ENCODE data around the gene EHD1.

EHD1 gene

DNA sequence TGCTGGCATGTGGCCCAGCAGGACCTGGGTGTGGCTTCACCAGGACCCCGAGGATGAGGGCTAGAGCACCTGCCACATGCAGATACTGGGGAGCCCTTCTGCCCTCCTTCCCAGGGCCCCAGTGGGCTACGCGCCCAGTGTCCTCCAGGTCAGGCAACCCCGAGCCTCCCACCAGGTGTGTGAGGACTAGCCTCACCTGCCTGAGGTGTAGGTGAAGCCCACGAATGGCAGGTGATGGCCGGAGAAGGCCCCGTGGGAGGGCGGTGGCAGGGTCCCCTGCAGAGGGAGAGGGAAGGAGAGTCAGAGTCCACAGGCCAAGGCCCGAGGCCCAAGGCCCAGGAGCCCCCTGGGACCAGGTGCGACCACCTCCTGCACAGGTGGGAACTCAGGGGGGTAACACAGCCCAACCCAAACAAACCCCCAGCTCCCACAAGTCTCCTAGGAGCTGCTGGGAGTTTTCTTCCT, 40.5 kb downstream of the EHD1 start:
- Histone ChIP-seq H3K4me2 (ENCODE audit: low read length) (no peak overlapping the region), H3K27me3 (ENCODE audit: control insufficient read depth, low read length) (no peaks in the 10 kb centered on the region), H4K20me1 (ENCODE audit: control insufficient read depth, insufficient read depth, low read depth, low read length) (no peaks in the 10 kb centered on the region), H3K4me3 (ENCODE audit: low read length) (no peak overlapping the region), H3K36me3 (ENCODE audit: control insufficient read depth, low read length) (no peaks in the 10 kb centered on the region), H3K27ac (ENCODE audit: low read depth, low read length) (no peak overlapping the region), H3K4me1 (ENCODE audit: control insufficient read depth, low read length) (no peaks in the 10 kb centered on the region; the same call in 1 of the 2 replicates), H3K79me2 (ENCODE audit: control insufficient read depth, low read length) (no peaks in the 10 kb centered on the region), H3K9me2 (replicated peaks; ENCODE audit: control insufficient read depth, low read length) (no peaks in the 10 kb centered on the region), H3F3A (ENCODE audit: control insufficient read depth, insufficient read depth) (no peaks in the 10 kb centered on the region), H3K9me3 (ENCODE audit: control insufficient read depth, insufficient read depth, low read length) (no peaks in the 10 kb centered on the region)
- TF ChIP-seq, protein P1, sequence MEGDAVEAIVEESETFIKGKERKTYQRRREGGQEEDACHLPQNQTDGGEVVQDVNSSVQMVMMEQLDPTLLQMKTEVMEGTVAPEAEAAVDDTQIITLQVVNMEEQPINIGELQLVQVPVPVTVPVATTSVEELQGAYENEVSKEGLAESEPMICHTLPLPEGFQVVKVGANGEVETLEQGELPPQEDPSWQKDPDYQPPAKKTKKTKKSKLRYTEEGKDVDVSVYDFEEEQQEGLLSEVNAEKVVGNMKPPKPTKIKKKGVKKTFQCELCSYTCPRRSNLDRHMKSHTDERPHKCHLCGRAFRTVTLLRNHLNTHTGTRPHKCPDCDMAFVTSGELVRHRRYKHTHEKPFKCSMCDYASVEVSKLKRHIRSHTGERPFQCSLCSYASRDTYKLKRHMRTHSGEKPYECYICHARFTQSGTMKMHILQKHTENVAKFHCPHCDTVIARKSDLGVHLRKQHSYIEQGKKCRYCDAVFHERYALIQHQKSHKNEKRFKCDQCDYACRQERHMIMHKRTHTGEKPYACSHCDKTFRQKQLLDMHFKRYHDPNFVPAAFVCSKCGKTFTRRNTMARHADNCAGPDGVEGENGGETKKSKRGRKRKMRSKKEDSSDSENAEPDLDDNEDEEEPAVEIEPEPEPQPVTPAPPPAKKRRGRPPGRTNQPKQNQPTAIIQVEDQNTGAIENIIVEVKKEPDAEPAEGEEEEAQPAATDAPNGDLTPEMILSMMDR (IDR thresholded peaks at IDR 0.05; ENCODE audit: low read depth, low read length, poor library complexity, severe bottlenecking): no peak
- TF ChIP-seq EZH2phosphoT487 (IDR thresholded peaks at IDR 0.05; ENCODE audit: borderline replicate concordance, low read length): no peak

DNA sequence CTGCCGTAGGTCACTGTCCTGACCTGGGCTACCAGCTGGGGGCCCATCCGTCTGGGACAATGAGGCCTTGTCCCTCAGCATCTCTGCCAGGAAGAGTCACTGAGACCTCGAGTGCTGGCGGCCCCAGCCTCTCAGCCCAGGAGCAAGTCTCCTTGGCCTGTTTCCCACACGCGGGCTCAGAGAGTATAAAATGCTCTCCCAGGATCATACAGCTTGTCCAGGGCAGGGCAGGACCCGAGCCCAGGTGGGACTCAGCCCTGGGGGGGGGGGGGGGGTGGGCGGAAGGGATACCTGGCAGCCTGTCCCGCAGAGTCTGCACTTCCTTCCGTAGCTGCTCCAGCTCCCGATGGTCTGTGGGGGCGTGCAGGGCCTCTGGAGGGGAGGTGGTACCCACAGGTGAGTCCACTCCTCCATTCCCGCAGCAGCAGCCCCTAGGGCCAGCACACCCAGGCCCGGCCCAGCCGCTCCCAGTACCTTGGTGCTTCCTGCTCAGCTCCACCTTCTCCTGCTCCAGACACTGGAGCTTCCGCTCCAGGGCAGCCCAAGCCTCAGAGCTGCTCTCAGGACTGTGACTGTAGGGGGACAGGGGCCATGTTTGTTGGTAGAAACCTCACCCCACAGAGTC, 41.9 kb downstream of the EHD1 start:
- H3K4me3 ChIP-seq (ENCODE audit: low read length): no peak overlapping the region
- no peak overlapping the region for H3K4me2 ChIP-seq (ENCODE audit: low read length)
- TF ChIP-seq, protein P1 (IDR thresholded peaks at IDR 0.05; ENCODE audit: low read depth, low read length, poor library complexity, severe bottlenecking): no peak
- TF ChIP-seq EZH2phosphoT487 (IDR thresholded peaks at IDR 0.05; ENCODE audit: borderline replicate concordance, low read length): no peak
- no peaks in the 10 kb centered on the region for H3K36me3 ChIP-seq (ENCODE audit: control insufficient read depth, low read length)
- no peaks in the 10 kb centered on the region for H3K79me2 ChIP-seq (ENCODE audit: control insufficient read depth, low read length)
- no peaks in the 10 kb centered on the region; the same call in 1 of the 2 replicates for H3K4me1 ChIP-seq (ENCODE audit: control insufficient read depth, low read length)
- no peaks in the 10 kb centered on the region for H4K20me1 ChIP-seq (ENCODE audit: control insufficient read depth, insufficient read depth, low read depth, low read length)
- H3F3A ChIP-seq (ENCODE audit: control insufficient read depth, insufficient read depth): no peaks in the 10 kb centered on the region
- no peak overlapping the region for H3K27ac ChIP-seq (ENCODE audit: low read depth, low read length)
- H3K9me2 ChIP-seq (replicated peaks; ENCODE audit: control insufficient read depth, low read length): no peaks in the 10 kb centered on the region
- no peaks in the 10 kb centered on the region for H3K27me3 ChIP-seq (ENCODE audit: control insufficient read depth, low read length)
- no peaks in the 10 kb centered on the region for H3K9me3 ChIP-seq (ENCODE audit: control insufficient read depth, insufficient read depth, low read length)

DNA sequence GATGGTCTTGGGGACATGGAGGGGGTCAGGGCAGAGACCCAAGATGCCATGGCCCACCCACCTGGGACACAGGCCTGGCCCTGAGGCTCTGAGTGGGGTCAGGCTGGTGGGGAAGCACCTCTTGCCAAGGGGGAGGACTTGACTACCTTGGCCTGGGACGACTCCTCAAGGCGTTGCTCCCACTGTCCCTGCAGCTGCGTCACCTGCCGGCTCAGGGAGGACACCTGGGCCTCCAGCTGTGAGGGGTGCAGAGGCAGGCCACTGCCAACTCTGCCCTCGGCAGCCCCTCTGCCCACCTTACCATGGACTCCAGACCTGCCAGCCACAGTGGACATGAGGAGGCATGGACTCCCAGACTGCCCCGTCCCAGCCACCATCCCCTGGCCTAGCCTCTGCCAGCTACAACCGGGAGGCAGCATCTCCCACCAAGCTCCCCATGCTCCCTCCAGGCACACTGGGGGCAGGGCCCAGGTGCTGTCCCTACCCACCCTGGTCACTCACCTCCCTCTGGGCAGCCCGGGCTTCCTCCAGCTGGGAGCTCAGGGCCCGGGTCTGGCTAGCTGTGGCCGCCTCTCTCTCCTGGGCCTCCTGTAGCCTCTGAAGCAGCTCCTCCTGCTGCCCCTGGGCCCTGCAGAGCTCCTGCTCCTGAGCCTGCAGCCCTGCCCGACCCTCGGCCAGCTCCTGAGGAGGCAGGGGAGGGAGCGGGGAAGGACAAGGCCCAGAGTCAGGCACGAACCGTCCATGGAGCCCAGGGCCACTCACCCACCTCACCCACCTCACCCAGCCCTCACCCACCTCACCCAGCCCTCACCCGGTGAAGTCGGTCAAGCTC, 42.6 kb downstream of the EHD1 start:
- Histone ChIP-seq H3K4me2 (ENCODE audit: low read length) (no peak overlapping the region), H3K27ac (ENCODE audit: low read depth, low read length) (no peak overlapping the region), H3K27me3 (ENCODE audit: control insufficient read depth, low read length) (no peaks in the 10 kb centered on the region), H3K4me1 (ENCODE audit: control insufficient read depth, low read length) (no peaks in the 10 kb centered on the region; the same call in 1 of the 2 replicates), H4K20me1 (ENCODE audit: control insufficient read depth, insufficient read depth, low read depth, low read length) (no peaks in the 10 kb centered on the region), H3K79me2 (ENCODE audit: control insufficient read depth, low read length) (no peaks in the 10 kb centered on the region), H3K36me3 (ENCODE audit: control insufficient read depth, low read length) (no peaks in the 10 kb centered on the region), H3K9me2 (replicated peaks; ENCODE audit: control insufficient read depth, low read length) (no peaks in the 10 kb centered on the region), H3K9me3 (ENCODE audit: control insufficient read depth, insufficient read depth, low read length) (no peaks in the 10 kb centered on the region), H3F3A (ENCODE audit: control insufficient read depth, insufficient read depth) (no peaks in the 10 kb centered on the region), H3K4me3 (ENCODE audit: low read length) (no peak overlapping the region)
- TF ChIP-seq, protein P1 (IDR thresholded peaks at IDR 0.05; ENCODE audit: low read depth, low read length, poor library complexity, severe bottlenecking): no peak
- TF ChIP-seq EZH2phosphoT487 (IDR thresholded peaks at IDR 0.05; ENCODE audit: borderline replicate concordance, low read length): no peak
